Loucy (cell line): Measurements from ENCODE around the gene GLT8D1.

Experiments
- H2AFZ ChIP-seq: fragments of 200-600 bp; sonication (generic); 2 replicates; pipeline ENCODE4 v1.6.0; 2016; ENCODE audit warnings: antibody characterized with exemption, mild to moderate bottlenecking, low read length, moderate library complexity
- H3F3A ChIP-seq: fragments of 200-600 bp; 2 replicates; pipeline ENCODE4 v1.6.0; 2016; ENCODE audit warnings: antibody characterized with exemption, low read depth, mild to moderate bottlenecking
- H3K27me3 ChIP-seq: fragments of 200-600 bp; sonication (generic); 2 replicates; pipeline ENCODE4 v1.6.1; 2014; ENCODE audit warnings: low read length, mild to moderate bottlenecking; ENCODE audit not compliant: insufficient read depth, poor library complexity, severe bottlenecking
- H3K36me3 ChIP-seq: fragments of 200-600 bp; sonication (generic); 2 replicates; pipeline ENCODE4 v1.6.1; 2016; ENCODE audit warnings: low read length; ENCODE audit not compliant: insufficient read depth
- H3K4me1 ChIP-seq: fragments of 200-600 bp; sonication (generic); 2 replicates; pipeline ENCODE4 v1.5.1; 2014; ENCODE audit warnings: low read length, mild to moderate bottlenecking; ENCODE audit not compliant: insufficient read depth, poor library complexity, severe bottlenecking
- H3K4me2 ChIP-seq: fragments of 200-600 bp; sonication (generic); 2 replicates; pipeline ENCODE4 v1.6.0; 2014; ENCODE audit warnings: antibody characterized with exemption, low read length, low read depth, mild to moderate bottlenecking; ENCODE audit not compliant: poor library complexity, severe bottlenecking
- H3K4me3 ChIP-seq: fragments of 200-600 bp; sonication (generic); 2 replicates; pipeline ENCODE4 v1.5.1; 2014; ENCODE audit warnings: low read length, mild to moderate bottlenecking, mixed read lengths; ENCODE audit not compliant: poor library complexity, severe bottlenecking
- H3K79me2 ChIP-seq: fragments of 200-600 bp; sonication (generic); 2 replicates; pipeline ENCODE4 v1.6.1; 2014; ENCODE audit warnings: low read length; ENCODE audit not compliant: insufficient read depth
- H3K9ac ChIP-seq: fragments of 200-600 bp; sonication (generic); 2 replicates; pipeline ENCODE4 v1.6.0; 2014; ENCODE audit warnings: mild to moderate bottlenecking, low read depth, low read length, moderate library complexity; ENCODE audit not compliant: poor library complexity, severe bottlenecking
- H3K9me2 ChIP-seq: fragments of 200-600 bp; sonication (generic); replicated peaks from 2 replicates; pipeline ENCODE4 v1.6.1; 2016; ENCODE audit warnings: low read depth, low read length, mixed read lengths
- H3K9me3 ChIP-seq: fragments of 200-600 bp; sonication (generic); 2 replicates; pipeline ENCODE4 v1.6.1; 2014; ENCODE audit warnings: mild to moderate bottlenecking, antibody characterized with exemption, low read length, low read depth; ENCODE audit not compliant: insufficient read depth
- H4K20me1 ChIP-seq: fragments of 200-600 bp; sonication (generic); 2 replicates; pipeline ENCODE4 v1.6.0; 2014; ENCODE audit warnings: antibody characterized with exemption, low read length, mild to moderate bottlenecking; ENCODE audit not compliant: insufficient read depth, poor library complexity, severe bottlenecking
- CTCF ChIP-seq: fragments of 200-600 bp; sonication (generic); conservative IDR thresholded peaks from 2 replicates; pipeline ENCODE4 v1.5.1; 2014; ENCODE audit warnings: mild to moderate bottlenecking, antibody characterized with exemption, low read length
- EZH2phosphoT487 ChIP-seq: fragments of 200-600 bp; IDR thresholded peaks from 2 replicates; pipeline ENCODE4 v1.6.1; 2018; ENCODE audit warnings: antibody characterized with exemption, mild to moderate bottlenecking, moderate library complexity, borderline replicate concordance

The GLT8D1 gene

GRCh38 chr3:52697632-52697965 is 8.0 kb downstream of the GLT8D1 start:
- Histone ChIP-seq H3K27me3 (no peaks in the 10 kb centered on the region), H3K4me3 (no peak overlapping the region), H3K4me2 (no peak overlapping the region), H3K9me3 (no peaks in the 10 kb centered on the region), H2AFZ (no peak overlapping the region), H3K9me2 (no peaks in the 10 kb centered on the region), H4K20me1 (peaks cover 13% of the 10 kb centered on the region), H3K36me3 (peaks cover 52% of the 10 kb centered on the region; the same call in 1 of the 2 replicates), H3F3A (peaks cover 3% of the 10 kb centered on the region; the same call in 1 of the 2 replicates), H3K9ac (no peak overlapping the region), H3K79me2 (peaks cover 8% of the 10 kb centered on the region; the same call in 1 of the 2 replicates), H3K4me1 (no peaks in the 10 kb centered on the region)
- no peak for TF ChIP-seq EZH2phosphoT487
- TF ChIP-seq CTCF: no peak

DNA sequence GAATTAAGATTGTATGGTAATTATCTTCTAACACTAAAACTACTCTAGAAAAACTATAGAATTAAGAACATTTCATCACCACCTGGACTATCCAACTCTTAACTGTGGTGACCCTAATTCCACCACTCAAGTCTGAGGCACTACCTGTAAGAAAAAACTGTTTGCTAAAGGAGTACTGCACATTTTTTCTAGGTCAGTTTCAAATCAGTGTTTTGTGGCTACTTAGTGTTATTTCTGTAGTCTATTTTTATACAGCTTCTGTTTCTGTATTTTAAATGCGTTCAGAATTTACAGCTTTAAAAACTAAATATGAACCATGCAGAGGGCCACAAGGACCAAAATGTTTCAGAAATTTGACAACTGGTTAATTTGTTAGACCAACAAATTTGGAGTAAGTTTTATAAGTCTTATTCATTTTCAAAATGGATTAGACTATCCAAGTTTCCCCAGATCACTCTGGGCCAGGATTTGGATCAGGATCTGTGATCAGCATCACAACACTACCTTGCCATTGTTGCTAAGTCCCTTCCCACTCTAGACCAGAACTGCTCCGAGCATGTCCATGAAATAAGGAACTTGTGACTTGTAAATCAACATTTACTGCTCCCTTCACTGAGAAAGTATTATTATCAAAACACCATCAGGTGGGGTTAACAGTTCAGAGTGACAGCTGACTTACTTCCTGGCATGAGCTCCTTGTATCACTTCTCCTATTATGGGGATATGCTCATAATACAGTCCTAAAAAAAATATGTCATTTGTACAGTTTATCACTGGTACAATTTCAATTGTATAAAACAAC is 8.6 kb downstream of the GLT8D1 start:
- peaks cover 19% of the 10 kb centered on the region for H4K20me1 ChIP-seq
- H3K36me3 ChIP-seq: peaks cover 58% of the 10 kb centered on the region; the same call in 1 of the 2 replicates
- no peak overlapping the region for H3K4me2 ChIP-seq
- TF ChIP-seq EZH2phosphoT487 (no peak), CTCF (no peak)
- no peaks in the 10 kb centered on the region for H3K9me2 ChIP-seq
- no peaks in the 10 kb centered on the region for H3K4me1 ChIP-seq
- H3F3A ChIP-seq: peaks cover 3% of the 10 kb centered on the region; the same call in 1 of the 2 replicates
- H3K4me3 ChIP-seq: no peak overlapping the region
- peaks cover 11% of the 10 kb centered on the region; the same call in 1 of the 2 replicates for H3K79me2 ChIP-seq
- no peak overlapping the region for H2AFZ ChIP-seq
- no peaks in the 10 kb centered on the region for H3K27me3 ChIP-seq
- H3K9ac ChIP-seq: no peak overlapping the region
- H3K9me3 ChIP-seq: no peaks in the 10 kb centered on the region

GRCh38 chr3:52695798-52696671 is 9.6 kb downstream of the GLT8D1 start:
- Histone ChIP-seq H3K36me3 (peaks cover 64% of the 10 kb centered on the region; the same call in 1 of the 2 replicates), H3K4me1 (peaks cover 4% of the 10 kb centered on the region), H3K4me2 (no peak overlapping the region), H3K9me3 (no peaks in the 10 kb centered on the region), H3K9me2 (no peaks in the 10 kb centered on the region), H2AFZ (no peak overlapping the region), H3K9ac (no peak overlapping the region), H3K4me3 (no peak overlapping the region), H3F3A (peaks cover 3% of the 10 kb centered on the region; the same call in 1 of the 2 replicates), H4K20me1 (peaks cover 27% of the 10 kb centered on the region), H3K79me2 (peaks cover 17% of the 10 kb centered on the region), H3K27me3 (no peaks in the 10 kb centered on the region)
- no peak for TF ChIP-seq CTCF
- no peak for TF ChIP-seq EZH2phosphoT487
